HEK293 (cell line): ENCODE data around the gene CCNL1.

Experiments
- ELK4 ChIP-seq: IDR thresholded peaks from 2 replicates; pipeline ENCODE4 v1.6.1; 2011; ENCODE audit warnings: mild to moderate bottlenecking, low read depth, low read length, borderline replicate concordance
- GLIS2 ChIP-seq: fragments of 450-650 bp; formaldehyde crosslinking; IDR thresholded peaks from 2 replicates; pipeline ENCODE4 v1.5.1; 2016; ENCODE audit warnings: missing biosample characterization, missing genetic modification characterization
- INSM2 ChIP-seq: fragments of 450-650 bp; formaldehyde crosslinking; IDR thresholded peaks from 2 replicates; pipeline ENCODE4 v1.5.1; 2016; ENCODE audit warnings: missing biosample characterization, missing genetic modification characterization
- SETDB1 ChIP-seq: IDR thresholded peaks from one replicate; pipeline ENCODE4 v1.6.1; 2017; ENCODE audit warnings: mild to moderate bottlenecking, low read length, moderate library complexity, mixed read lengths; ENCODE audit not compliant: insufficient read length
- TCF7L2 ChIP-seq: IDR thresholded peaks from 2 replicates; pipeline ENCODE4 v1.6.1; 2011; ENCODE audit warnings: low read depth, mild to moderate bottlenecking, inconsistent platforms, low read length, moderate library complexity, borderline replicate concordance
- ZNF211 ChIP-seq: fragments of 450-650 bp; formaldehyde crosslinking; IDR thresholded peaks from 2 replicates; pipeline ENCODE4 v1.5.1; 2016; ENCODE audit warnings: low read depth, missing biosample characterization, missing genetic modification characterization
- ZNF274 ChIP-seq, 2 experiments: fragments of 200-500 bp in 1 of 2; fragments of 450-650 bp in 1 of 2; sonication (Bioruptor generic) in 1 of 2; formaldehyde crosslinking in 1 of 2; IDR thresholded peaks; 2 replicates each; pipeline versions ENCODE4 v1.5.1 to v1.6.1; 2014 to 2016; ENCODE audit warnings: borderline replicate concordance in 1 of 2, inconsistent platforms in 1 of 2, low read length in 1 of 2, missing biosample characterization in 1 of 2, missing genetic modification characterization in 1 of 2
- ZNF394 ChIP-seq: fragments of 450-650 bp; formaldehyde crosslinking; IDR thresholded peaks from 2 replicates; pipeline ENCODE4 v1.5.1; 2016; ENCODE audit warnings: missing biosample characterization, missing genetic modification characterization, mild to moderate bottlenecking, moderate library complexity, borderline replicate concordance
- ZNF449 ChIP-seq: fragments of 450-650 bp; formaldehyde crosslinking; IDR thresholded peaks from 2 replicates; pipeline ENCODE4 v1.5.1; 2017; ENCODE audit warnings: missing biosample characterization, mild to moderate bottlenecking, missing genetic modification characterization, moderate library complexity
- ZNF707 ChIP-seq: fragments of 450-650 bp; formaldehyde crosslinking; IDR thresholded peaks from 2 replicates; pipeline ENCODE4 v1.5.1; 2016; ENCODE audit warnings: missing biosample characterization, missing genetic modification characterization
- TF ChIP-seq, protein P1 (sequence below): fragments of 450-650 bp; formaldehyde crosslinking; IDR thresholded peaks from 2 replicates; pipeline ENCODE4 v1.5.1; 2016; ENCODE audit warnings: missing biosample characterization, missing genetic modification characterization
- TF ChIP-seq, protein P2 (sequence below): fragments of 450-650 bp; formaldehyde crosslinking; conservative IDR thresholded peaks from 2 replicates; pipeline ENCODE4 v1.5.1; 2016; ENCODE audit warnings: low read depth, missing biosample characterization, missing genetic modification characterization

- TF ChIP-seq, protein P1, sequence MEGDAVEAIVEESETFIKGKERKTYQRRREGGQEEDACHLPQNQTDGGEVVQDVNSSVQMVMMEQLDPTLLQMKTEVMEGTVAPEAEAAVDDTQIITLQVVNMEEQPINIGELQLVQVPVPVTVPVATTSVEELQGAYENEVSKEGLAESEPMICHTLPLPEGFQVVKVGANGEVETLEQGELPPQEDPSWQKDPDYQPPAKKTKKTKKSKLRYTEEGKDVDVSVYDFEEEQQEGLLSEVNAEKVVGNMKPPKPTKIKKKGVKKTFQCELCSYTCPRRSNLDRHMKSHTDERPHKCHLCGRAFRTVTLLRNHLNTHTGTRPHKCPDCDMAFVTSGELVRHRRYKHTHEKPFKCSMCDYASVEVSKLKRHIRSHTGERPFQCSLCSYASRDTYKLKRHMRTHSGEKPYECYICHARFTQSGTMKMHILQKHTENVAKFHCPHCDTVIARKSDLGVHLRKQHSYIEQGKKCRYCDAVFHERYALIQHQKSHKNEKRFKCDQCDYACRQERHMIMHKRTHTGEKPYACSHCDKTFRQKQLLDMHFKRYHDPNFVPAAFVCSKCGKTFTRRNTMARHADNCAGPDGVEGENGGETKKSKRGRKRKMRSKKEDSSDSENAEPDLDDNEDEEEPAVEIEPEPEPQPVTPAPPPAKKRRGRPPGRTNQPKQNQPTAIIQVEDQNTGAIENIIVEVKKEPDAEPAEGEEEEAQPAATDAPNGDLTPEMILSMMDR (tag by site-specific recombination), result no peak
- TF ChIP-seq SETDB1, result no peak
- TF ChIP-seq ELK4, result no peak
- TF ChIP-seq ZNF211 (tag by site-specific recombination), result no peak
- no peak for TF ChIP-seq ZNF449 (tag by site-specific recombination)
- no peak for TF ChIP-seq INSM2
- TF ChIP-seq ZNF707 (tag by site-specific recombination), result no peak
- TF ChIP-seq GLIS2 (tag by site-specific recombination), result no peak
- no peak for TF ChIP-seq ZNF394 (tag by site-specific recombination)
- TF ChIP-seq ZNF274 (IDR thresholded peaks at IDR 0.05; ENCODE audit: low read length), result no peak
- TF ChIP-seq ZNF274 (tag by site-specific recombination; IDR thresholded peaks at IDR 0.05; ENCODE audit: borderline replicate concordance), result no peak
- TF ChIP-seq, protein P2, sequence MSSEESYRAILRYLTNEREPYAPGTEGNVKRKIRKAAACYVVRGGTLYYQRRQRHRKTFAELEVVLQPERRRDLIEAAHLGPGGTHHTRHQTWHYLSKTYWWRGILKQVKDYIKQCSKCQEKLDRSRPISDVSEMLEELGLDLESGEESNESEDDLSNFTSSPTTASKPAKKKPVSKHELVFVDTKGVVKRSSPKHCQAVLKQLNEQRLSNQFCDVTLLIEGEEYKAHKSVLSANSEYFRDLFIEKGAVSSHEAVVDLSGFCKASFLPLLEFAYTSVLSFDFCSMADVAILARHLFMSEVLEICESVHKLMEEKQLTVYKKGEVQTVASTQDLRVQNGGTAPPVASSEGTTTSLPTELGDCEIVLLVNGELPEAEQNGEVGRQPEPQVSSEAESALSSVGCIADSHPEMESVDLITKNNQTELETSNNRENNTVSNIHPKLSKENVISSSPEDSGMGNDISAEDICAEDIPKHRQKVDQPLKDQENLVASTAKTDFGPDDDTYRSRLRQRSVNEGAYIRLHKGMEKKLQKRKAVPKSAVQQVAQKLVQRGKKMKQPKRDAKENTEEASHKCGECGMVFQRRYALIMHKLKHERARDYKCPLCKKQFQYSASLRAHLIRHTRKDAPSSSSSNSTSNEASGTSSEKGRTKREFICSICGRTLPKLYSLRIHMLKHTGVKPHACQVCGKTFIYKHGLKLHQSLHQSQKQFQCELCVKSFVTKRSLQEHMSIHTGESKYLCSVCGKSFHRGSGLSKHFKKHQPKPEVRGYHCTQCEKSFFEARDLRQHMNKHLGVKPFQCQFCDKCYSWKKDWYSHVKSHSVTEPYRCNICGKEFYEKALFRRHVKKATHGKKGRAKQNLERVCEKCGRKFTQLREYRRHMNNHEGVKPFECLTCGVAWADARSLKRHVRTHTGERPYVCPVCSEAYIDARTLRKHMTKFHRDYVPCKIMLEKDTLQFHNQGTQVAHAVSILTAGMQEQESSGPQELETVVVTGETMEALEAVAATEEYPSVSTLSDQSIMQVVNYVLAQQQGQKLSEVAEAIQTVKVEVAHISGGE, result no peak
- no peak for TF ChIP-seq TCF7L2
These were observed 11.6 kb downstream of the CCNL1 start for GRCh38 chr3:157148196-157148889.
